H1 (cell line): ENCODE results near the gene SEC16A. TPM values are rescaled to one million over a fixed set of nuclear protein-coding genes. Genes with fewer than 3 reads are reported as not detected.

Source experiments
- JUN ChIP-seq: IDR thresholded peaks from 2 replicates; pipeline ENCODE4 v1.6.1; 2011; ENCODE audit warnings: low read depth, mild to moderate bottlenecking, improper control_type of control experiment, low read length
- polyA plus RNA-seq, 7 experiments: library from polyadenylated mRNA; depleted of rRNA in 3 of 7; stranded (reverse) in 5 of 7; unstranded in 2 of 7; fragments of >200 nt in 5 of 7; fragments of 200-250 nt in 2 of 7; gene quantifications; 1 replicate in 5 of 7; 2 replicates in 1 of 7; 4 replicates in 1 of 7; pipeline versions ENCODE4 v1.2.1 to v1.2.3, GENCODE V29; 2011 to 2013; ENCODE audit warnings: missing spikeins in 2 of 7, mixed read lengths in 2 of 7
- total RNA-seq: library from RNA; stranded (reverse); fragmentation: NEBNext Ultra II Directional; extraction: Animal tissue kit (Norgen Biotek cat#: 25700); gene quantifications from 2 replicates; pipeline ENCODE4 v1.2.1, GENCODE V29; 2021

Gene SEC16A
- total and polyA plus RNA-seq, 2 of the 8 experiments (the other 6 are each of a cell fraction or from before 2014, with no cell fraction given): 21.6 to 49.0 TPM

GRCh38 chr9:136445799-136446198 lies 37.0 kb downstream of the SEC16A start (continued):
- no peak for TF ChIP-seq JUN
